H1 (cell line): ENCODE measurements around the gene UROS. TPM values are rescaled to one million over a fixed set of nuclear protein-coding genes. Genes with fewer than 3 reads are reported as not detected.

Experiments used
- CTCF ChIA-PET: fragments of 300-600 bp; sonication (Branson Sonifier 250); formaldehyde crosslinking; loops from one replicate; lab custom pipeline; 2021; ENCODE audit not compliant: partially characterized antibody; lab: Charles Lee
- POLR2A ChIA-PET: fragments of 300-600 bp; sonication (Branson Sonifier 250); formaldehyde crosslinking; loops from one replicate; lab custom pipeline; 2021; ENCODE audit warnings: inconsistent platforms; ENCODE audit not compliant: partially characterized antibody; lab: Charles Lee
- DNase-seq, 2 experiments: peaks; one replicate each; pipeline versions ENCODE4 v3.0.0 to v3.0.0-alpha.2; 2010 to 2022; ENCODE audit warnings: low spot score in 2 of 2, low read depth in 1 of 2, mixed read lengths in 1 of 2
- FAIRE-seq: peaks from 2 replicates; lab custom pipeline; 2011; peaks lifted over from hg19 to GRCh38; lab: Jason Lieb, UNC
- H2AFZ ChIP-seq: 2 replicates; pipeline ENCODE4 v1.8.1; 2012; ENCODE audit warnings: low read length, inconsistent platforms
- H2AK5ac ChIP-seq: 2 replicates; pipeline ENCODE4 v1.6.1; 2013; ENCODE audit warnings: low read depth, low read length
- H2BK120ac ChIP-seq: replicated peaks from 2 replicates; pipeline ENCODE3; 2013; ENCODE audit warnings: low read depth, low read length, inconsistent platforms
- H2BK12ac ChIP-seq: 2 replicates; pipeline ENCODE4 v1.6.1; 2013; ENCODE audit warnings: low read depth, low read length
- H2BK15ac ChIP-seq: 2 replicates; pipeline ENCODE4 v1.6.1; 2013; ENCODE audit warnings: low read length
- H2BK20ac ChIP-seq: 2 replicates; pipeline ENCODE4 v1.6.1; 2013; ENCODE audit warnings: low read length
- H2BK5ac ChIP-seq: 2 replicates; pipeline ENCODE4 v1.6.1; 2013; ENCODE audit warnings: low read depth, low read length
- H3K14ac ChIP-seq: 2 replicates; pipeline ENCODE4 v1.6.1; 2013; ENCODE audit warnings: inconsistent platforms; ENCODE audit not compliant: insufficient read length
- H3K18ac ChIP-seq: 2 replicates; pipeline ENCODE4 v1.6.1; 2013; ENCODE audit warnings: low read length; ENCODE audit errors: extremely low read depth
- H3K23ac ChIP-seq: 2 replicates; pipeline ENCODE4 v1.6.1; 2013; ENCODE audit warnings: inconsistent platforms; ENCODE audit not compliant: insufficient read length
- H3K23me2 ChIP-seq: 2 replicates; pipeline ENCODE4 v1.6.1; 2013; ENCODE audit warnings: low read depth, low read length
- H3K27ac ChIP-seq: 2 replicates; pipeline ENCODE4 v1.6.1; 2011; ENCODE audit warnings: low read depth, low read length, inconsistent platforms
- H3K27me3 ChIP-seq, 4 experiments: replicated peaks in 1 of 4; 1 replicate in 1 of 4; 2 replicates in 3 of 4; pipeline versions ENCODE4 v1.6.1 to v1.8.1; 2011 to 2013; ENCODE audit warnings: low read length in 3 of 4, mild to moderate bottlenecking in 3 of 4, inconsistent platforms in 2 of 4, mixed read lengths in 2 of 4, moderate library complexity in 1 of 4; ENCODE audit not compliant: control insufficient read depth in 3 of 4, insufficient read depth in 3 of 4; ENCODE audit errors: extremely low read depth in 1 of 4
- H3K36me3 ChIP-seq, 4 experiments: 2 replicates each; pipeline versions ENCODE4 v1.6.1 to v1.8.1; 2011 to 2013; ENCODE audit warnings: mild to moderate bottlenecking in 4 of 4, low read length in 3 of 4, moderate library complexity in 2 of 4, control low read depth in 1 of 4, inconsistent platforms in 1 of 4; ENCODE audit not compliant: insufficient read depth in 4 of 4, control insufficient read depth in 2 of 4
- H3K4ac ChIP-seq: replicated peaks from 2 replicates; pipeline ENCODE3; 2013; ENCODE audit warnings: low read length, low read depth, mixed read lengths, inconsistent platforms; ENCODE audit not compliant: insufficient read length
- H3K4me1 ChIP-seq, 4 experiments: replicated peaks in 1 of 4; 1 replicate in 1 of 4; 2 replicates in 3 of 4; pipeline versions ENCODE4 v1.6.1 to v1.8.1; 2011 to 2013; ENCODE audit warnings: low read length in 3 of 4, inconsistent platforms in 2 of 4, mixed read lengths in 1 of 4; ENCODE audit not compliant: insufficient read depth in 4 of 4, control insufficient read depth in 3 of 4
- H3K4me2 ChIP-seq, 2 experiments: 2 replicates each; pipeline versions ENCODE4 v1.6.1 to v1.8.1; 2011 to 2013; ENCODE audit warnings: low read depth in 2 of 2, low read length in 2 of 2, control low read depth in 1 of 2, inconsistent platforms in 1 of 2, mild to moderate bottlenecking in 1 of 2; ENCODE audit not compliant: insufficient read depth in 1 of 2
- H3K4me3 ChIP-seq, 4 experiments: fragments of 200-600, 300-600 bp in 1 of 4; sonication (generic), shearing (Covaris generic), sonication (Bioruptor Twin) in 1 of 4; 2 replicates each; pipeline versions ENCODE4 v1.5.1 to v1.8.1; 2011 to 2016; ENCODE audit warnings: low read length in 4 of 4, low read depth in 3 of 4, control low read depth in 2 of 4, inconsistent platforms in 2 of 4, mild to moderate bottlenecking in 2 of 4, mixed read lengths in 1 of 4, moderate library complexity in 1 of 4; ENCODE audit not compliant: insufficient read depth in 2 of 4; ENCODE audit errors: extremely low read depth in 1 of 4
- H3K56ac ChIP-seq: replicated peaks from 2 replicates; pipeline ENCODE3; 2013; ENCODE audit warnings: low read depth, mild to moderate bottlenecking, mixed read lengths, low read length, inconsistent platforms; ENCODE audit not compliant: insufficient read length
- H3K79me1 ChIP-seq: 2 replicates; pipeline ENCODE4 v1.6.1; 2013; ENCODE audit warnings: low read depth, low read length, control low read depth
- H3K79me2 ChIP-seq, 2 experiments: 2 replicates each; pipeline versions ENCODE4 v1.6.1 to v1.8.1; 2012 to 2013; ENCODE audit warnings: low read length in 2 of 2, mild to moderate bottlenecking in 2 of 2, inconsistent platforms in 1 of 2; ENCODE audit not compliant: insufficient read depth in 2 of 2, control insufficient read depth in 1 of 2
- H3K9ac ChIP-seq, 4 experiments: replicated peaks in 1 of 4; 1 replicate in 1 of 4; 2 replicates in 3 of 4; pipeline versions ENCODE4 v1.6.1 to v1.8.1; 2011 to 2013; ENCODE audit warnings: low read depth in 3 of 4, low read length in 3 of 4, control low read depth in 2 of 4, mild to moderate bottlenecking in 2 of 4, moderate library complexity in 2 of 4, inconsistent platforms in 1 of 4; ENCODE audit errors: extremely low read depth in 1 of 4
- H3K9me3 ChIP-seq, 2 experiments: 2 replicates each; pipeline versions ENCODE4 v1.6.1 to v1.8.1; 2012 to 2013; ENCODE audit warnings: mild to moderate bottlenecking in 2 of 2, moderate library complexity in 2 of 2, control low read depth in 1 of 2, inconsistent platforms in 1 of 2, low read depth in 1 of 2, low read length in 1 of 2, mixed read lengths in 1 of 2; ENCODE audit not compliant: insufficient read depth in 2 of 2
- H4K20me1 ChIP-seq, 2 experiments: replicated peaks in 1 of 2; 2 replicates each; pipeline versions ENCODE3 to v1.8.1; 2011 to 2013; ENCODE audit warnings: inconsistent platforms in 2 of 2, low read length in 2 of 2, mild to moderate bottlenecking in 1 of 2; ENCODE audit not compliant: insufficient read depth in 2 of 2, control insufficient read depth in 1 of 2
- H4K5ac ChIP-seq: 2 replicates; pipeline ENCODE4 v1.6.1; 2013; ENCODE audit warnings: low read length, low read depth, mixed read lengths, inconsistent platforms; ENCODE audit not compliant: insufficient read length
- H4K8ac ChIP-seq: 2 replicates; pipeline ENCODE4 v1.8.0; 2013; ENCODE audit warnings: mild to moderate bottlenecking, moderate library complexity, low read length, inconsistent platforms; ENCODE audit not compliant: insufficient read depth; ENCODE audit errors: extremely low read depth
- H4K91ac ChIP-seq: replicated peaks from 2 replicates; pipeline ENCODE3; 2013; ENCODE audit warnings: low read length, mixed read lengths, inconsistent platforms; ENCODE audit not compliant: insufficient read length
- EP300 ChIP-seq, 2 experiments: IDR thresholded peaks; 1 replicate in 1 of 2; 2 replicates in 1 of 2; pipeline ENCODE4 v1.6.1; 2011 to 2012; ENCODE audit warnings: low read depth in 2 of 2, low read length in 2 of 2, mild to moderate bottlenecking in 2 of 2, borderline replicate concordance in 1 of 2, inconsistent platforms in 1 of 2, moderate library complexity in 1 of 2
- KDM1A ChIP-seq: fragments of 200-600, 300-600 bp; sonication (generic); IDR thresholded peaks from 2 replicates; pipeline ENCODE4 v1.7.1; 2016; ENCODE audit warnings: mild to moderate bottlenecking, low read length, borderline replicate concordance
- MAFK ChIP-seq: IDR thresholded peaks from 2 replicates; pipeline ENCODE4 v1.6.1; 2012; ENCODE audit warnings: low read depth, mild to moderate bottlenecking, improper control_type of control experiment, low read length
- NRF1 ChIP-seq: IDR thresholded peaks from 2 replicates; pipeline ENCODE4 v1.6.1; 2011; ENCODE audit warnings: mild to moderate bottlenecking, low read depth, low read length, improper control_type of control experiment
- SP2 ChIP-seq: IDR thresholded peaks from 2 replicates; pipeline ENCODE4 v1.6.1; 2012; ENCODE audit warnings: mild to moderate bottlenecking, low read length, inconsistent platforms
- TAF7 ChIP-seq: optimal IDR thresholded peaks from 2 replicates; pipeline ENCODE3; 2011; ENCODE audit warnings: low read depth, mild to moderate bottlenecking, inconsistent platforms, low read length, moderate library complexity, borderline replicate concordance
- WGBS, 2 experiments: shearing (Covaris generic) in 1 of 2; methylation state at CpG; one replicate each; pipeline versions ENCODE4 v1.1.6 to v1.1.7; 2013 to 2015; ENCODE audit warnings: low lambda C conversion rate in 2 of 2, mixed read lengths in 2 of 2, inconsistent platforms in 1 of 2, low coverage in 1 of 2, missing lambda C conversion rate in 1 of 2; ENCODE audit not compliant: insufficient replicate concordance in 2 of 2, insufficient coverage in 1 of 2, insufficient read length in 1 of 2; ENCODE audit errors: extremely low coverage in 1 of 2, missing lambda C conversion rate in 1 of 2; 5-methylcytosine and 5-hydroxymethylcytosine counted together
- polyA plus RNA-seq, 7 experiments: library from polyadenylated mRNA; depleted of rRNA in 3 of 7; stranded (reverse) in 5 of 7; unstranded in 2 of 7; fragments of >200 nt in 5 of 7; fragments of 200-250 nt in 2 of 7; gene quantifications; 1 replicate in 5 of 7; 2 replicates in 1 of 7; 4 replicates in 1 of 7; pipeline versions ENCODE4 v1.2.1 to v1.2.3, GENCODE V29; 2011 to 2013; ENCODE audit warnings: missing spikeins in 2 of 7, mixed read lengths in 2 of 7
- total RNA-seq: library from RNA; stranded (reverse); fragmentation: NEBNext Ultra II Directional; extraction: Animal tissue kit (Norgen Biotek cat#: 25700); gene quantifications from 2 replicates; pipeline ENCODE4 v1.2.1, GENCODE V29; 2021

UROS gene
- total and polyA plus RNA-seq, 2 of the 8 experiments (the other 6 are each of a cell fraction or from before 2014, with no cell fraction given) = 45.6 to 58.0 TPM

GRCh38 chr10:125845617-125846016 lies 22.6 kb upstream of the UROS start:
- 92% methylated on average over 11 of the region's 11 CpGs; no CpG with 5 or more reads in 1 of the 2 experiments for WGBS, 2 experiments
- peaks cover 0 to 1% of the 10 kb centered on the region in 2 experiments for H4K20me1 ChIP-seq
- FAIRE-seq = no peak

More at GRCh38 chr10:125845617-125846016, 22.6 kb upstream of the UROS start:
- TF ChIP-seq NRF1 (no peak), MAFK (no peak), KDM1A (no peak), TAF7 (no peak), SP2 (no peak), EP300 (IDR thresholded peaks at IDR 0.05; ENCODE audit: borderline replicate concordance in 1 of 2, low read depth in 2 of 2, low read length in 2 of 2) (no peak)
- Histone ChIP-seq H3K9me3 (no peaks in the 10 kb centered on the region), H3K4me3 (no peak overlapping the region), H3K79me2 (no peaks in the 10 kb centered on the region), H3K56ac (no peak overlapping the region), H3K4ac (no peak overlapping the region), H4K91ac (no peak overlapping the region), H3K9ac (no peak overlapping the region), H4K8ac (no peak overlapping the region), H3K4me1 (no peaks in the 10 kb centered on the region), H3K27me3 (no peaks in the 10 kb centered on the region), H3K14ac (no peak overlapping the region), H2BK15ac (no peak overlapping the region), H3K18ac (no peak overlapping the region), H3K23me2 (no peaks in the 10 kb centered on the region), H3K4me2 (no peak overlapping the region), H2AK5ac (no peak overlapping the region), H3K79me1 (no peaks in the 10 kb centered on the region), H2BK12ac (no peak overlapping the region), H4K5ac (no peak overlapping the region), H2BK5ac (no peak overlapping the region), H2BK120ac (no peak overlapping the region), H2AFZ (no peak overlapping the region), H3K23ac (no peak overlapping the region), H3K36me3 (peaks cover 3 to 14% (median 8%) of the 10 kb centered on the region in 4 experiments), H3K27ac (no peak overlapping the region), H2BK20ac (no peak overlapping the region)
- DNase-seq = no peak
- ChIA-PET POLR2A (no interaction called here), CTCF (interaction anchor here (0.6 to 0.9 kb wide), 2 partner anchors 23 to 276 kb away, joined by 3 read pairs; no protein-coding TSS in a partner anchor)
